CD4-positive, CD25-positive, alpha-beta regulatory T cell (primary cell): ENCODE results near the gene SSR2. TPM values are rescaled to one million over a fixed set of nuclear protein-coding genes. Genes with fewer than 3 reads are reported as not detected.

Source experiments
- polyA plus RNA-seq, 4 donors: library from polyadenylated mRNA; unstranded; fragments of 300-500 nt; fragmentation: Illumina TruSeq; gene quantifications; one replicate each; pipeline ENCODE4 v1.2.3, GENCODE V29; 2021
- total RNA-seq: library from RNA; stranded (reverse); gene quantifications from one replicate; pipeline ENCODE4 v1.2.3, GENCODE V29; 2022

The SSR2 gene
- total and polyA plus RNA-seq, 5 donors from 2014 or later, result 196 to 421 (median 365) TPM

Other genes with a start within 250 kb of the SSR2 start
- gene GON4L, start 163.7 kb downstream of the SSR2 start, total RNA-seq, result 105 TPM
- gene GON4L, start 163.7 kb downstream of the SSR2 start, polyA plus RNA-seq, result 10 to 100 TPM; 22.3 to 35.3 (median 26.3) TPM
- gene SYT11, start 161.4 kb downstream of the SSR2 start, total RNA-seq, result 29.7 TPM
- 10 to 100 TPM; 14.4 to 34.1 (median 18.7) TPM for gene SYT11, start 161.4 kb downstream of the SSR2 start, polyA plus RNA-seq
- gene RIT1, start 109.6 kb downstream of the SSR2 start, total RNA-seq, result 55.8 TPM
- gene RIT1, start 109.6 kb downstream of the SSR2 start, polyA plus RNA-seq, result 10 to 100 TPM; 25.0 to 32.1 (median 29.0) TPM
- 60.1 TPM for gene KHDC4, start 86.5 kb downstream of the SSR2 start, total RNA-seq
- gene KHDC4, start 86.5 kb downstream of the SSR2 start, polyA plus RNA-seq, result 10 to 100 TPM in 1 of 4 donors, 1 to 10 TPM in 3; 7.4 to 10.8 (median 8.3) TPM
- gene RXFP4, start 79.3 kb downstream of the SSR2 start, total RNA-seq, result not detected
- 1 to 10 TPM in 1 of 4 donors, under 1 TPM in 1, not detected in 2; 0.32 to 1.4 TPM for gene RXFP4, start 79.3 kb downstream of the SSR2 start, polyA plus RNA-seq
- 108 TPM for gene ARHGEF2, start 42.4 kb downstream of the SSR2 start, total RNA-seq
- 10 to 100 TPM; 16.1 to 19.2 (median 16.3) TPM for gene ARHGEF2, start 42.4 kb downstream of the SSR2 start, polyA plus RNA-seq
- 19.1 TPM for gene UBQLN4, start 32.8 kb upstream of the SSR2 start, total RNA-seq
- gene UBQLN4, start 32.8 kb upstream of the SSR2 start, polyA plus RNA-seq, result 1 to 10 TPM; 4.4 to 7.1 (median 5.5) TPM
- gene LAMTOR2, start 33.8 kb upstream of the SSR2 start, total RNA-seq, result 20.2 TPM
- gene LAMTOR2, start 33.8 kb upstream of the SSR2 start, polyA plus RNA-seq, result 100 to 1,000 TPM; 107 to 162 (median 130) TPM
- gene RAB25, start 40.2 kb upstream of the SSR2 start, total RNA-seq, result 1.5 TPM
- gene RAB25, start 40.2 kb upstream of the SSR2 start, polyA plus RNA-seq, result 1 to 10 TPM in 2 of 4 donors, under 1 TPM in 2; 0.83 to 1.7 (median 0.93) TPM
- gene MEX3A, start 61.5 kb upstream of the SSR2 start, total RNA-seq, result not detected
- not detected for gene MEX3A, start 61.5 kb upstream of the SSR2 start, polyA plus RNA-seq
- gene LMNA, start 93.8 kb upstream of the SSR2 start, total RNA-seq, result 1,807 TPM
- 100 to 1,000 TPM in 1 of 4 donors, 10 to 100 TPM in 3; 54.1 to 113 (median 83.1) TPM for gene LMNA, start 93.8 kb upstream of the SSR2 start, polyA plus RNA-seq
- 41.2 TPM for gene SEMA4A, start 132.6 kb upstream of the SSR2 start, total RNA-seq
- gene SEMA4A, start 132.6 kb upstream of the SSR2 start, polyA plus RNA-seq, result 1 to 10 TPM in 2 of 4 donors, under 1 TPM in 2; 0.89 to 2.2 (median 1.4) TPM
- 21.3 TPM for gene SLC25A44, start 173.2 kb upstream of the SSR2 start, total RNA-seq
- 10 to 100 TPM in 3 of 4 donors, 1 to 10 TPM in 1; 8.2 to 17.5 (median 12.7) TPM for gene SLC25A44, start 173.2 kb upstream of the SSR2 start, polyA plus RNA-seq
- gene PMF1, start 192.1 kb upstream of the SSR2 start, total RNA-seq, result 69.3 TPM
- gene PMF1, start 192.1 kb upstream of the SSR2 start, polyA plus RNA-seq, result 10 to 100 TPM; 70.6 to 89.9 (median 88.7) TPM
- gene BGLAP, start 221.2 kb upstream of the SSR2 start, total RNA-seq, result 1.1 TPM
- not detected for gene BGLAP, start 221.2 kb upstream of the SSR2 start, polyA plus RNA-seq
- 3.7 TPM for gene PAQR6, start 227.1 kb upstream of the SSR2 start, total RNA-seq
- gene PAQR6, start 227.1 kb upstream of the SSR2 start, polyA plus RNA-seq, result 1 to 10 TPM in 1 of 4 donors, under 1 TPM in 3; 0.13 to 2.0 (median 0.57) TPM